Measurements from ENCODE around the gene ABHD8.
A peak's percentile ranks its signal among the peaks of the same experiment; 100 is the strongest.

ABHD8 gene

GRCh38 chr19:17243211-17243829, 59.9 kb downstream of the ABHD8 start:
- Histone ChIP-seq H3K4me3 (ENCODE audit: low read depth, low read length) (peak overlapping the region; percentile 90), H3K4me2 (ENCODE audit: low read length) (peak overlapping the region; percentile 88), H3K36me3 (ENCODE audit: control insufficient read depth, insufficient read depth, low read length) (no peaks in the 10 kb centered on the region), H3K4me1 (peaks cover 18% of the 10 kb centered on the region), H3K9me3 (ENCODE audit: control insufficient read depth, low read length) (no peaks in the 10 kb centered on the region), H3K9ac (no peak overlapping the region), H3K79me2 (peaks cover 15% of the 10 kb centered on the region), H2AFZ (no peak overlapping the region), H3K27me3 (ENCODE audit: control insufficient read depth, insufficient read depth, low read length) (no peaks in the 10 kb centered on the region), H3K27ac (peak overlapping the region; percentile 87)
- no peak for TF ChIP-seq CTCF (IDR thresholded peaks at IDR 0.05)

- Histone ChIP-seq H3K9me3 (ENCODE audit: control insufficient read depth, low read length) (no peaks in the 10 kb centered on the region), H3K4me1 (peaks cover 17% of the 10 kb centered on the region), H3K27me3 (ENCODE audit: control insufficient read depth, insufficient read depth, low read length) (no peaks in the 10 kb centered on the region), H2AFZ (no peak overlapping the region), H3K27ac (no peak overlapping the region), H3K4me2 (ENCODE audit: low read length) (peak overlapping the region; percentile 88), H3K4me3 (ENCODE audit: low read depth, low read length) (no peak overlapping the region), H3K9ac (no peak overlapping the region), H3K79me2 (peaks cover 15% of the 10 kb centered on the region), H3K36me3 (ENCODE audit: control insufficient read depth, insufficient read depth, low read length) (no peaks in the 10 kb centered on the region)
- no peak for TF ChIP-seq CTCF (IDR thresholded peaks at IDR 0.05)
Measured at GRCh38 chr19:17242431-17243208, 60.6 kb downstream of the ABHD8 start.

Measured in parathyroid adenoma (tissue), 2 donors.